Left hindlimb (tissue), 1 donor: Measurements from ENCODE around the gene ANKDD1A.

ENCODE experiments used
- DNase-seq: peaks from one replicate; pipeline ENCODE4 v3.0.0-alpha.2; 2018

The ANKDD1A gene

GRCh38 chr15:64925335-64926330, 13.9 kb downstream of the ANKDD1A start:
- no peak for DNase-seq

GRCh38 chr15:64926661-64927060, 15.0 kb downstream of the ANKDD1A start:
- DNase-seq = no peak

DNA sequence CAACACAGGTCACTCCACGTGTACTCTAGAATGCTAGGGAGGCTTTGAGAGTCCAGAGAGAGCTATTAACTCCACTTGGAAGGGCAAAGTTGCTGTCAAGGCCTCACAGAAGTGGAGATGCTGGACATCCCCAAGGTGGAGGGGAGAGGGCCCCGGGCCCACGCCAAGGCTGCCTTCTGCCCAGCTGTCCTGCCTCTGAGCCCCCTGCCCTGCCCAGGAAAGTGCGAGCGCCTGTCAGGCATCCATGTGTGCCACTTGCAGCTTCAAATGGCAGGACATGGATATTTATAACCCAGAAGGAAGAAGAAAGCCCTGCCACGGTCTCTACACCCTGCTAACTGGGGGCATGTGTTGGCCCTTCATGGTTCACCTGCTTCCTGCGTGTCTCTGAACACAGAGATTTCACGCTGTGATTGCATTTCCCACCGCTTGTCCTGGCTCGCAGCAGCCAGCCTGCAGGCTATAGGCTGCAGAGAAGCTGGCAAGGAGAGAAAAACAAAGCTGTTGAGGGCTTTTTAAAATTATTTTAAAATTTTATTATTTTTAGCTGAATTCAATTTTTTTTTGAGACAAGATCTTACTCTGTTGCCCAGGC, 17.0 kb downstream of the ANKDD1A start:
- DNase-seq = no peak

DNA sequence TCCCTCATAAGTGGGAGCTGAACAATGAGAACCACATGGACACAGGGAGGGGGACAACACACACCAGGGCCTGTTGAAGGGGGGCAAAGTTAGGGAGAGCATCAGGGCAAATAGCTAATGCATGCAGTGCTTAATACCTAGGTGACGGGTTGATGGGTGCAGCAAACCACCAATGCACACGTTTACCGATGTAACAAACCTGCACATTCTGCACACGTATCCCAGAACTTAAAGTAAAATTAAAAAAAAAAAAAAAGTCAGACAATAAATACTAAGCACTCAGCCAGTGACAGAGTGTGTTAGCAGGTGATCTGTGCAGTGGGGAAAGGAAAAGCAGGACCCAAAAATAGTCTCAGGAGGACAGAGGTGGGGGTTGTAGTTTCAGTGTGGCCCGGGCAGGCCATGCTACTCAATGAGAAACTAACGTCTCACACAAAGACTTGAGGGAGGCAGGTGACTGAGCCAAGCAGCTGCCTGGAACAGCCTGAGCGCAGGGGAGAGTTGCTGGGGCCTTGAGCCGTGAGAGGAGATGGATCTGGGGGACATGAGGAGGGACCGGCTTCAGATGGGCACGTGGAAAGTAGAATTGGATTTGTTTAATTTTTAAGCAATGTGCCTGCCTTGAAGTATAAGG, 18.4 kb downstream of the ANKDD1A start:
- no peak for DNase-seq

GRCh38 chr15:64930778-64931371, 19.2 kb downstream of the ANKDD1A start:
- no peak for DNase-seq

DNA sequence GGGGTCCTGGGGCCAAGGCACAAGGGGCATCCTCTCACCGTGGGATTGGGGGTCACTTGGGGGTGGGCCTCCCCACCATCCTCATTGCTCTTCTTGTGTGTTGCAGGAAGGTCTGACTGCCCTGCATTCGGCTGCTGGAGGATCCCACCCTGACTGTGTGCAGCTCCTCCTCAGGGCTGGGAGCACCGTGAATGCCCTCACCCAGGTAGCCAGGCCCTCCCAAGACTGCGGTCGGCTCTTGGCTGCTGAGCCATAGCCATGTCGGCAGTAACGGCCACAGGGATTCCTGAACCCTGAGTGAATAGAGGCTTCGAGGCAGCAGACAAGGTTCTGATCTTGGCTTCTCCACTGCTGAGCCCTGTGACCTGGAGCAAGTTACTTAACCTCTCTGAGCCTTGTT, 19.7 kb downstream of the ANKDD1A start:
- DNase-seq = no peak

DNA sequence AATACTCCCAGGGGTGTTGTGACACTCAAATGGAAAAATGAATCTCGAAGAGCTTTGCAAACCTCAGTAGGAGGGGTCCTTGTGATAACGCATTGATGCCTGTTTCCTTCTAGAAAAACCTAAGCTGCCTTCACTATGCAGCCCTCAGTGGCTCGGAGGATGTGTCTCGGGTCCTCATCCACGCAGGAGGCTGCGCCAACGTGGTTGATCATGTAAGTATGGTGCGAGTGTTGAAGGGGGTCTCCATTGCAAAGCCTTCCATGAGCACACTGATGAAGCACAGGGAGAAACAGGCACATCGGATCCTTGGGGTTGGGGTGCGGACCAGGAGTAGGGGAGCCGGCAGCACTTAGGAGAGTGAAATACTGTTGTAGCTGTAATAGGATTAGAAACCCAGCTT, 22.3 kb downstream of the ANKDD1A start:
- no peak for DNase-seq

- DNase-seq = no peak
Observed at GRCh38 chr15:64938192-64938591, 26.5 kb downstream of the ANKDD1A start.

DNA sequence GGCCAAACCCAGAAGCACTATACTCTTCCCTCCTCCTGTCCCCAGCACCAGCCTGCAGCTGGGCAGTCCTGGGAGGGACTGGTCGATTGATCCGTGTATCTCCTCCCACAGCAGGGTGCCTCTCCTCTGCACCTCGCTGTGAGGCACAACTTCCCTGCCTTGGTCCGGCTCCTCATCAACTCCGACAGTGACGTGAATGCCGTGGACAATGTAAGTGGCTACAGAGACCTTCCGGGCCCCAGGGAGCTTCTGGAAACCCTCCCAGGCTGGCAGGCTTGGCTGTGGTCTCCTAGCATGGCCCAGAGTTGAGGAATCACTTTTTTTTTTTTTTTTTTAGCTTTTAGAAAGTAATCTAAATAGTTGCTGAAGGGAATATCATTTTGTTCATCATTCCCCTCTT, 30.7 kb downstream of the ANKDD1A start:
- no peak for DNase-seq

DNA sequence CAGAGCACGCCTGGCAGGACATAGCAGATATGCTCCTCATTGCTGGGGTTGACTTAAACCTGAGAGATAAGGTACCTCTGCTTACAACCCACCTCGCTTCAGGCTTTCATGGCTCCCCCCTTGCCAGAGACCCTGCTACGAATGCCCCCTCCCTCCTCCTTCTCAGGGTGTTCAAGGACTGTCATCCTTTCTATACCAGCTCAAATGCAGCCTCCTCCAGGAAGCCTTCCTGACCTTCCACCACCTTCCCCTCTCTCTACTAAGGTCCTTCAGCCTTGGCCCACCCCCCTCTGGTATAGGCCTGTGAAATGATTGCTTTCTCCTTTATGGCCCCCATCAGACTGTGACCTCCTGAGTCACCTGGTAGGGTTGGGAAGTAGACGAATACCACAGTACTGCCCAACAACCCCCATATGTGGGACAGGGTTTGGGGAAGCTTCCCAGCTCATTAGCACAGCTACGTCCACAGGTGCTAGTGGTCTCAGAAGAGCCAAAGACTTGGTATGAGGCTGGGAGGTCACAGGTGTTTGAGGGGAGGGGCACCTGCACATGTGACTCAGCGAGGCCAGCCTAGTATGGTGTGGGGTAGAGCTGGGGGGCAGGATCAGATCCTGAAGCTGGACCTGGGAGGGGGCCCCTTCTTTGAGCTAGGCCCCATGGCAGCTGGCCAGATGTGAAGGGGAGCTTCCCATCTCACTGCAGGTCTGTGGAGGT, 32.0 kb downstream of the ANKDD1A start:
- no peak for DNase-seq

GRCh38 chr15:64944961-64945360, 33.3 kb downstream of the ANKDD1A start:
- DNase-seq = no peak

- no peak for DNase-seq
Observed at GRCh38 chr15:64947211-64947610, 35.5 kb downstream of the ANKDD1A start.

- DNase-seq = no peak
Observed at GRCh38 chr15:64948916-64949315, 37.2 kb downstream of the ANKDD1A start.

GRCh38 chr15:64949383-64950186, 37.9 kb downstream of the ANKDD1A start:
- no peak for DNase-seq

DNA sequence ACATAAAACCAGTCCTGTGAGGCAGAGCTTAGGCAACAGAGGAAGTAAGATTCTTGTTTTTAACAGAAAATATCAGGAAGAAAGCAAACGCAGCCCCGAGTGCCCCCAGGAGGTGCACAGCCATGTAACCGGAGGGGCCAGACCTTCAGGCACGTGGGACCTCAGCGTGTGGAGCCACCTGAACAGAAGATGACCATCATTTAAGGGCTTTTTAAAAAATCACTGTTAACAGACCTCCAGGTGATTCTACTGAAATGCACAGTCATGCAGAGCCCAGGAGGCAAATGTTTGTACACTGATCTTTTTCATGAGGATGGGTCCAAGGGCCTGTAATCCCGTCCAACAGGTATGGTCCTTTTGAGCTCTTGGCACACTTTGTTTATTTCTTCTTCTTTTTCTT, 39.2 kb downstream of the ANKDD1A start:
- no peak for DNase-seq

GRCh38 chr15:64951777-64952418, 40.2 kb downstream of the ANKDD1A start:
- no peak for DNase-seq

DNA sequence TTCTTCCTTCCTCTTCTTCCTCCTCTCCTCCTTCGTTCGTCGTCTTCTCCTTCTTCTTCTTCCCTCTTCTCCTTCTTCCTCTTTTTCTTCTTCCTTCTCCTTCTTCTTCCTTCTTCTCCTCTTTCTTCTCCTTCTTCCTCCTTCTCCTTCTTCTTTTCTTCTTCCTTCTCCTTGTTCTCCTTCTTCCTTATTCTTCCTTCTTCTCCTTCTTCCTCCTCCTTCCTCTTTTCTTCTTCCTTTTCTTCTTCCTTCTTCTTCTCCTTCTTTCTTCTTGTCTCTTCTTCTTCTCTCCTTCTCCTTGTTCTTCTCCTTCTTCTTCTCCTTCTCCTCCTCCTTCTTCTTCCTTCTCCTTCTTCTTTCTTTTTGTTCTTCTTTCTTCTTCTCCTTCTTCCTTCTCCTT, 42.7 kb downstream of the ANKDD1A start:
- no peak for DNase-seq

DNA sequence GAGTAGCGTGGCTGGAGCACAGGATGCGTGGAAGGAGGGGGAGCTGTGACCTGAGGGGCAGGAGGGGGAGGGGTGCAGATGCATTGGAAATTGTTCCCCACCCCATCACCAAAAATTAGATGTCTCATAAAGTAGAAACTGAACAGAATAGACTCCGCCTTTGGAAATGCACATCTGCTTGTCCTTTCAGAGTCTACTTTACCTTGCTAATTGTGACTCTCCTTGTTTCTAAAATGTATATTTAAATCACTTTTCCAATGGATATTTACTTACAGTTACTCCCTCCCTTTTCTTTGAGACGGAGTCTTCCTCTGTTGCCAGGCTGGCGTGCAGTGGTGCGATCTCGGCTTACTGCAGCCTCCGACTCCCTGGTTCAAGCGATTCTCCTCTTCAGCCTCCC, 47.4 kb downstream of the ANKDD1A start:
- no peak for DNase-seq

DNA sequence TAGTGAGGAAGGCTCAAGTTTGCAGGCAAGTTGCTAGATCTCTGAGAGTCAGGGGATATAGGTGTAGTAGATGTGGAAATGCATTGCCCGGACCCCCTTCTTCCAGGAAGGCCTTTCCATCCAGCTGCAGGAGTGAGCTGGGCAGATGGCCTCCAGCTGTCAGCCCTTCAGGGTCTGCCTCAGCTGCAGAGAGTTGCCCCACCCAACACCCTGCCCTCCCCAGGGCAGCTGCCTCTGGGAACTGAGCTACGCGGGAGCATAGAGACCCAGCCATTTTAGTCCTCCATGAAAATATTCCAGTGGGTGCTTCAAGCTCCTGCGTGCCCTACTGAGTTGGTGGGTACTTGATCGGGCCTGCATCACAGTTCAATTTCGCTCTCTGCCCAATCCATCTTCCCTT, 48.5 kb downstream of the ANKDD1A start:
- DNase-seq = no peak

- no peak for DNase-seq
Observed at GRCh38 chr15:64961013-64961412, 49.3 kb downstream of the ANKDD1A start.

GRCh38 chr15:64969401-64969800, 57.7 kb downstream of the ANKDD1A start:
- no peak for DNase-seq
